ENCODE measurements around the gene CTCFL. TPM values are rescaled to one million over a fixed set of nuclear protein-coding genes. Genes with fewer than 3 reads are reported as not detected.

The CTCFL gene
- total and polyA plus RNA-seq, 2 donors (not counting 3 experiments of a cell fraction or from before 2014, with no cell fraction given) = not detected

- FAIRE-seq (no peak), DNase-seq (ENCODE audit: low read depth, low spot score) (no peak)
- H3K9me3 ChIP-seq (replicated peaks; ENCODE audit: control insufficient read depth, insufficient read depth, low read length) = no peaks in the 10 kb centered on the region
- no peak overlapping the region for H3K27ac ChIP-seq (ENCODE audit: insufficient read depth, low read depth, low read length)
- H3K79me2 ChIP-seq (ENCODE audit: control insufficient read depth, insufficient read depth, low read length) = no peaks in the 10 kb centered on the region
- H4K20me1 ChIP-seq (replicated peaks; ENCODE audit: control insufficient read depth, extremely low read depth, insufficient read depth, low read length) = no peaks in the 10 kb centered on the region
- dilution Hi-C loops (cut with MboI; ENCODE audit: extremely low pct_ligation_motif_present, low sequenced_read_pairs) = no loop called here
- no peaks in the 10 kb centered on the region for H3K9me1 ChIP-seq (replicated peaks; ENCODE audit: control insufficient read depth, extremely low read depth, insufficient read depth, low read length)
- peaks cover 0 to 1% of the 10 kb centered on the region in 2 experiments for H3K27me3 ChIP-seq (ENCODE audit: control insufficient read depth in 2 of 2, insufficient read depth in 2 of 2, low read length in 2 of 2)
- H3K4me3 ChIP-seq (replicated peaks in 1 of 3; ENCODE audit: insufficient read depth in 1 of 3, low read depth in 1 of 3, low read length in 3 of 3) = no peak overlapping the region
- ChIA-PET CTCF (no interaction called here), POLR2A (no interaction called here)
- no TSS peak for BruUV-seq (replicated peaks)
- intact Hi-C loops (cut with micrococcal nuclease) = no loop called here
- H3K9ac ChIP-seq (replicated peaks; ENCODE audit: extremely low read depth, insufficient read depth, low read length) = no peak overlapping the region
- H3K4me1 ChIP-seq (ENCODE audit: control insufficient read depth, extremely low read depth, insufficient read depth, low read length) = no peaks in the 10 kb centered on the region
- H3K36me3 ChIP-seq (ENCODE audit: control insufficient read depth in 2 of 2, extremely low read depth in 1 of 2, insufficient read depth in 2 of 2, low read length in 2 of 2) = no peaks in the 10 kb centered on the region
- no peak overlapping the region for H3K4me2 ChIP-seq (ENCODE audit: insufficient read depth, low read length)
- no peak overlapping the region for H2AFZ ChIP-seq (ENCODE audit: low read depth, low read length)
- TF ChIP-seq POLR2A (IDR thresholded peaks at IDR 0.05; ENCODE audit: low read depth, low read length) (no peak), MAX (IDR thresholded peaks at IDR 0.05; ENCODE audit: insufficient read depth, insufficient read length) (no peak), GATA2 (IDR thresholded peaks at IDR 0.05; ENCODE audit: insufficient read depth, insufficient read length, low read depth, low read length) (no peak), MYC (IDR thresholded peaks at IDR 0.05; ENCODE audit: low read depth, low read length) (no peak), JUN (IDR thresholded peaks at IDR 0.05; ENCODE audit: borderline replicate concordance, insufficient read depth, insufficient read length, low read depth) (no peak), EZH2 (IDR thresholded peaks at IDR 0.05; ENCODE audit: borderline replicate concordance, low read depth, low read length, severe bottlenecking) (no peak), FOS (IDR thresholded peaks at IDR 0.05; ENCODE audit: borderline replicate concordance, insufficient read depth, low read length) (no peak), POLR2AphosphoS5 (IDR thresholded peaks at IDR 0.05; ENCODE audit: insufficient read depth, low read depth, low read length) (no peak), CTCF (IDR thresholded peaks at IDR 0.05; ENCODE audit: extremely low read depth in 1 of 2, insufficient read depth in 1 of 2, low read depth in 1 of 2, low read length in 2 of 2) (no peak)
Measured at GRCh38 chr20:57536120-57536708, 11.3 kb upstream of the CTCFL start.

Data from endothelial cell of umbilical vein (primary cell).